GM12878 (cell line): Measurements from ENCODE around the gene BMP2. TPM values are rescaled to one million over a fixed set of nuclear protein-coding genes. Genes with fewer than 3 reads are reported as not detected.

Experiments
- ATAC-seq: fragments of 200-7000 bp; cut with Tn5 transposase; 3 replicates; pipeline ENCODE4 v1.9.1; 2020; ENCODE audit warnings: mild to moderate bottlenecking, moderate library complexity
- BruUV-seq: library from RNA; stranded (reverse); fragments of 400-500 nt; replicated peaks from 2 replicates; lab custom pipeline; 2021; lab: Mats Ljungman, UMichigan
- CTCF ChIA-PET: fragments of 300-600 bp; sonication (Branson Sonifier 250); formaldehyde crosslinking; extraction: SDS; loops from one replicate; lab custom pipeline; 2021; ENCODE audit warnings: inconsistent platforms; lab: Yijun Ruan, JAX
- POLR2A ChIA-PET: fragments of 350-600 bp; formaldehyde crosslinking; extraction: SDS; loops from one replicate; lab custom pipeline; 2021; ENCODE audit warnings: inconsistent platforms; lab: Charles Lee
- RAD21 ChIA-PET: fragments of 300-600 bp; sonication (Branson Sonifier 250); formaldehyde crosslinking; loops from one replicate; lab custom pipeline; 2023; ENCODE audit warnings: antibody characterized with exemption; ENCODE audit not compliant: unreplicated experiment; lab: Charles Lee
- SMC1A ChIA-PET: fragments of 300-600 bp; sonication (Branson Sonifier 250); formaldehyde crosslinking; loops from one replicate; lab custom pipeline; 2023; ENCODE audit not compliant: unreplicated experiment, uncharacterized antibody; lab: Charles Lee
- DNase-seq: peaks from one replicate; pipeline ENCODE4 v3.0.0-alpha.2; 2011; ENCODE audit warnings: low read depth, low spot score
- FAIRE-seq: peaks from 3 replicates; lab custom pipeline; 2011; peaks lifted over from hg19 to GRCh38; lab: Jason Lieb, UNC
- H2AFZ ChIP-seq: 2 replicates; pipeline ENCODE4 v1.6.0; 2011; ENCODE audit warnings: low read depth, low read length, control low read depth; ENCODE audit not compliant: control insufficient read depth
- H3K27ac ChIP-seq: 2 replicates; pipeline ENCODE4 v1.5.1; 2011; ENCODE audit warnings: control low read depth; ENCODE audit not compliant: control insufficient read depth, insufficient read depth
- H3K27me3 ChIP-seq, 2 experiments: replicated peaks in 1 of 2; 2 replicates each; pipeline versions ENCODE4 v1.6.0 to v1.6.1; 2011; ENCODE audit warnings: low read length in 1 of 2; ENCODE audit not compliant: control insufficient read depth in 2 of 2, insufficient read depth in 2 of 2
- H3K36me3 ChIP-seq, 2 experiments: 2 replicates each; pipeline ENCODE4 v1.5.1; 2011; ENCODE audit warnings: low read length in 1 of 2; ENCODE audit not compliant: control insufficient read depth in 2 of 2, insufficient read depth in 2 of 2
- H3K4me1 ChIP-seq: 2 replicates; pipeline ENCODE4 v1.6.1; 2011; ENCODE audit warnings: mild to moderate bottlenecking, low read length, moderate library complexity, mixed read lengths; ENCODE audit not compliant: control insufficient read depth, insufficient read depth
- H3K4me2 ChIP-seq: 2 replicates; pipeline ENCODE4 v1.6.0; 2011; ENCODE audit warnings: control low read depth; ENCODE audit not compliant: control insufficient read depth, insufficient read depth
- H3K4me3 ChIP-seq: fragments of 200-600 bp; sonication (generic); 2 replicates; pipeline ENCODE4 v1.5.1; 2016
- H3K79me2 ChIP-seq: 2 replicates; pipeline ENCODE4 v1.6.0; 2011; ENCODE audit warnings: low read length; ENCODE audit not compliant: control insufficient read depth, insufficient read depth
- H3K9ac ChIP-seq: 2 replicates; pipeline ENCODE4 v1.8.0; 2011; ENCODE audit warnings: low read length, control low read depth, mixed read lengths; ENCODE audit not compliant: control insufficient read depth, insufficient read depth
- H3K9me3 ChIP-seq: replicated peaks from 3 replicates; pipeline ENCODE4 v1.5.1; 2011; ENCODE audit warnings: mild to moderate bottlenecking, low read length; ENCODE audit not compliant: control insufficient read depth, insufficient read depth
- H4K20me1 ChIP-seq: 2 replicates; pipeline ENCODE4 v1.6.0; 2011; ENCODE audit not compliant: control insufficient read depth, insufficient read depth
- LARP7 ChIP-seq: fragments of 450-650 bp; IDR thresholded peaks from 2 replicates; pipeline ENCODE4 v1.6.1; 2017; ENCODE audit warnings: mild to moderate bottlenecking
- MLLT1 ChIP-seq: fragments of 450-650 bp; IDR thresholded peaks from 2 replicates; pipeline ENCODE4 v1.6.1; 2016; ENCODE audit warnings: mild to moderate bottlenecking
- PML ChIP-seq: IDR thresholded peaks from 2 replicates; pipeline ENCODE4 v1.6.1; 2012; ENCODE audit warnings: low read length, inconsistent platforms
- SKIL ChIP-seq: fragments of 450-650 bp; IDR thresholded peaks from 2 replicates; pipeline ENCODE4 v1.6.1; 2017; ENCODE audit warnings: mild to moderate bottlenecking, low read depth, inconsistent platforms; ENCODE audit not compliant: poor library complexity, severe bottlenecking
- WGBS: methylation state at CpG from one replicate; pipeline ENCODE4 v1.1.6; 2016; ENCODE audit warnings: low lambda C conversion rate; ENCODE audit not compliant: insufficient replicate concordance, insufficient coverage; ENCODE audit errors: missing lambda C conversion rate; 5-methylcytosine and 5-hydroxymethylcytosine counted together
- in situ Hi-C: fragments of 300-500 bp; cut with MboI; formaldehyde crosslinking; loops from 9 replicates; pipeline ENCODE4 v1.14.3; 2018; ENCODE audit warnings: mixed read lengths
- intact Hi-C: fragments of 100-400 bp; cut with micrococcal nuclease; formaldehyde crosslinking; loops from one replicate; pipeline ENCODE4 v1.14.2; 2022; ENCODE audit not compliant: unreplicated experiment
- polyA plus RNA-seq, 11 experiments: library from polyadenylated mRNA; depleted of rRNA in 4 of 11; unstranded in 6 of 11; stranded (reverse) in 5 of 11; fragments of >200 nt; fragmentation: Nextera tagmentation in 4 of 11; fragmentation: Illumina TruSeq in 1 of 11; extraction: Ambion mirVana in 4 of 11; extraction: Trizol in 1 of 11; gene quantifications; 1 replicate in 1 of 11; 2 replicates in 10 of 11; pipeline versions ENCODE4 v1.2.1 to v1.2.3, GENCODE V29; 2011 to 2016; ENCODE audit warnings: inconsistent platforms in 2 of 11, missing spikeins in 2 of 11, low read depth in 1 of 11
- total RNA-seq, 4 experiments: library from RNA; depleted of rRNA in 3 of 4; stranded (reverse); fragments of >200 nt in 3 of 4; fragmentation: Illumina TruSeq in 1 of 4; extraction: Trizol in 1 of 4; gene quantifications; 2 replicates each; pipeline versions ENCODE4 v1.2.1 to v1.2.3, GENCODE V29; 2013 to 2021
- TF ChIP-seq, protein P1 (sequence below): fragments of 450-650 bp; IDR thresholded peaks from 2 replicates; pipeline ENCODE4 v1.6.1; 2018; ENCODE audit warnings: borderline replicate concordance, mild to moderate bottlenecking; ENCODE audit not compliant: partially characterized antibody
- TF ChIP-seq, protein P2 (sequence below): IDR thresholded peaks from 2 replicates; pipeline ENCODE4 v1.6.1; 2011; ENCODE audit warnings: borderline replicate concordance, low read depth, mild to moderate bottlenecking, moderate library complexity, low read length; ENCODE audit not compliant: insufficient read depth, poor library complexity, severe bottlenecking
- TF ChIP-seq, protein P3 (sequence below): fragments of 450-650 bp; IDR thresholded peaks from 2 replicates; pipeline ENCODE4 v1.6.1; 2017; ENCODE audit warnings: mild to moderate bottlenecking

Gene BMP2
- total and polyA plus RNA-seq, 10 of the 15 experiments (the other 5 are each of a cell fraction or from before 2014, with no cell fraction given): 0.35 to 3.2 (median 0.71) TPM

DNA sequence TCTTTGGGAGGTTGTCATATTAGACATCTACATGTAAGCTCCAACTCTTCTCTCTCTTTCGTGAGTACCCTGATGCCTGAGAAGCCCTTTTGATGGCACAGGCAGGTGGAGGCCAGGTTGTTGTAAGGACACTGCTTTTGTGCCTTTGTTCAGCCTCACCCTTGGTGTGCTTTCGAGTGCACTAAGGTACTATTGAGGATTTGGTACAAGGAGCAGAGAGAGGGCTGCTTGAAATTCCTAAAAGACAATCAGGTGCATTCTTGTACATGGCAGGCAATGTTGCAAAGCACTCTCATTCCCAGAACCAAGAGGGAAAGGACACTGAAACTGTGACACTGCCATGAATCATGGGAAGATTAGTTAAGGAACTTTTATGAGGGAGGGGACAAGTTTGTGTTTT lies 19.1 kb downstream of the BMP2 start:
- TF ChIP-seq, protein P1, sequence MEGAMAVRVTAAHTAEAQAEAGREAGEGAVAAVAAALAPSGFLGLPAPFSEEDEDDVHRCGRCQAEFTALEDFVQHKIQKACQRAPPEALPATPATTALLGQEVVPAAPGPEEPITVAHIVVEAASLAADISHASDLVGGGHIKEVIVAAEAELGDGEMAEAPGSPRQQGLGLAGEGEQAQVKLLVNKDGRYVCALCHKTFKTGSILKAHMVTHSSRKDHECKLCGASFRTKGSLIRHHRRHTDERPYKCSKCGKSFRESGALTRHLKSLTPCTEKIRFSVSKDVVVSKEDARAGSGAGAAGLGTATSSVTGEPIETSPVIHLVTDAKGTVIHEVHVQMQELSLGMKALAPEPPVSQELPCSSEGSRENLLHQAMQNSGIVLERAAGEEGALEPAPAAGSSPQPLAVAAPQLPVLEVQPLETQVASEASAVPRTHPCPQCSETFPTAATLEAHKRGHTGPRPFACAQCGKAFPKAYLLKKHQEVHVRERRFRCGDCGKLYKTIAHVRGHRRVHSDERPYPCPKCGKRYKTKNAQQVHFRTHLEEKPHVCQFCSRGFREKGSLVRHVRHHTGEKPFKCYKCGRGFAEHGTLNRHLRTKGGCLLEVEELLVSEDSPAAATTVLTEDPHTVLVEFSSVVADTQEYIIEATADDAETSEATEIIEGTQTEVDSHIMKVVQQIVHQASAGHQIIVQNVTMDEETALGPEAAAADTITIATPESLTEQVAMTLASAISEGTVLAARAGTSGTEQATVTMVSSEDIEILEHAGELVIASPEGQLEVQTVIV: no peak
- TF ChIP-seq, protein P2, sequence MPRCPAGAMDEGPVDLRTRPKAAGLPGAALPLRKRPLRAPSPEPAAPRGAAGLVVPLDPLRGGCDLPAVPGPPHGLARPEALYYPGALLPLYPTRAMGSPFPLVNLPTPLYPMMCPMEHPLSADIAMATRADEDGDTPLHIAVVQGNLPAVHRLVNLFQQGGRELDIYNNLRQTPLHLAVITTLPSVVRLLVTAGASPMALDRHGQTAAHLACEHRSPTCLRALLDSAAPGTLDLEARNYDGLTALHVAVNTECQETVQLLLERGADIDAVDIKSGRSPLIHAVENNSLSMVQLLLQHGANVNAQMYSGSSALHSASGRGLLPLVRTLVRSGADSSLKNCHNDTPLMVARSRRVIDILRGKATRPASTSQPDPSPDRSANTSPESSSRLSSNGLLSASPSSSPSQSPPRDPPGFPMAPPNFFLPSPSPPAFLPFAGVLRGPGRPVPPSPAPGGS: no peak
- TF ChIP-seq SKIL (no peak), MLLT1 (no peak), LARP7 (no peak), PML (no peak)
- TF ChIP-seq, protein P3, sequence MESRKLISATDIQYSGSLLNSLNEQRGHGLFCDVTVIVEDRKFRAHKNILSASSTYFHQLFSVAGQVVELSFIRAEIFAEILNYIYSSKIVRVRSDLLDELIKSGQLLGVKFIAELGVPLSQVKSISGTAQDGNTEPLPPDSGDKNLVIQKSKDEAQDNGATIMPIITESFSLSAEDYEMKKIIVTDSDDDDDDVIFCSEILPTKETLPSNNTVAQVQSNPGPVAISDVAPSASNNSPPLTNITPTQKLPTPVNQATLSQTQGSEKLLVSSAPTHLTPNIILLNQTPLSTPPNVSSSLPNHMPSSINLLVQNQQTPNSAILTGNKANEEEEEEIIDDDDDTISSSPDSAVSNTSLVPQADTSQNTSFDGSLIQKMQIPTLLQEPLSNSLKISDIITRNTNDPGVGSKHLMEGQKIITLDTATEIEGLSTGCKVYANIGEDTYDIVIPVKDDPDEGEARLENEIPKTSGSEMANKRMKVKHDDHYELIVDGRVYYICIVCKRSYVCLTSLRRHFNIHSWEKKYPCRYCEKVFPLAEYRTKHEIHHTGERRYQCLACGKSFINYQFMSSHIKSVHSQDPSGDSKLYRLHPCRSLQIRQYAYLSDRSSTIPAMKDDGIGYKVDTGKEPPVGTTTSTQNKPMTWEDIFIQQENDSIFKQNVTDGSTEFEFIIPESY: no peak
- Histone ChIP-seq H3K9ac (no peak overlapping the region), H3K4me1 (no peaks in the 10 kb centered on the region), H3K79me2 (no peaks in the 10 kb centered on the region), H3K36me3 (no peaks in the 10 kb centered on the region), H3K27ac (no peak overlapping the region), H4K20me1 (no peaks in the 10 kb centered on the region), H3K4me3 (no peak overlapping the region), H3K4me2 (no peak overlapping the region), H2AFZ (no peak overlapping the region), H3K9me3 (no peaks in the 10 kb centered on the region), H3K27me3 (no peaks in the 10 kb centered on the region)
- no peak for FAIRE-seq
- BruUV-seq: no TSS peak
- DNase-seq: no peak
- ChIA-PET RAD21 (interaction anchor here (3.1 kb wide), 1 partner anchor 10 kb away, joined by 11 read pairs; no protein-coding TSS in a partner anchor), SMC1A (interaction anchor here (0.7 kb wide), 1 partner anchor 41 kb away, joined by 3 read pairs; no protein-coding TSS in a partner anchor), CTCF (interaction anchor here (1.2 kb wide), 1 partner anchor 10 kb away, joined by 3 read pairs; no protein-coding TSS in a partner anchor), POLR2A (no interaction called here)
- intact Hi-C loops (no loop called here), in situ Hi-C loops (no loop called here)
- 0% methylated on average over 2 of the region's 2 CpGs for WGBS
- ATAC-seq: no peak
